Stimulated activated CD4-positive, alpha-beta T cell treated with anti-CD3 and anti-CD28 coated beads, TNF-alpha, amount 100 ng/mL, for 48 hours (primary cell): ENCODE results near the gene MAGEL2.
"Not testable (repeated sequence)": the region's sequence is repeated elsewhere in the genome, so short reads cannot be mapped to it uniquely, and the experiment has no call there.

ENCODE experiments used
- DNase-seq, 3 donors: peaks; one replicate each; pipeline ENCODE4 v3.0.0-alpha.2; 2020; ENCODE audit warnings: low read depth in 3 of 3

Gene MAGEL2

DNA sequence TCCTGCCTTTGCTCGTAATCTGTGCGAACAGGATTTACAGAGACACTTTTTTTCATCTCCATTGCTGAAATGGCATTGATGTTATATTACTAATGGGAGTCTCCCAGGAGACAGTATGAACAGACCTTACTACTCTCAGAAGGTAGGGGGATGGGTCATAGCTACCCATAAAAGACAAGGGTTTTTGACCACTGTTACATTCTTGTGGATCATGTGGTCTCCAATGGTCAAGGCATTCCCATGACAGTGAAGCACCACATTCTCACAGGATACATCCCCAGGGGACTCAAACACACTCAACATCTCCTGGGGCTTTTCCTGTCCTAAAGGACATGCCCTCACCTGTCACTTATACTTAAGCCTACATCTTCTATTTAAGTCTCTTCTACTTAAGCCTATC is 41.4 kb downstream of the MAGEL2 start:
- no peak for DNase-seq

DNA sequence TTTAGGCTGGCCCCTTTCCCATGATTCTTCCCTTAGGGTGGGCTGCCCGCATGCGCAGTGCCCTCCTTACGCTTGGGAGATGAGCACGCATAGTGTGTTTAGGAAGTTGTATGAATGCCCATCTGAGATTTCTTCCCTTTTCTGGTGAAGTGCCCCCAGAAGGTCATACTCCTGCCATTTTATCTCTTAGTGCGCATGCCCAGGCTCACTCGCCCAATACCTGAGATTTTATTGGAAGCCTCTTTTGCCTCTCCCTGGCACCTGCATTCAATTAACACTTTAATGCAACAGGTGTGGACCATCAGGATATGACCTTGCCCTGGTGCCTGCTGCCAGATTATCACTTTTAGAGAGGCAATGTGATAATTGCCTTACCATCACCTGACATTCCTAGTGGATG is 45.5 kb downstream of the MAGEL2 start:
- no peak for DNase-seq

DNA sequence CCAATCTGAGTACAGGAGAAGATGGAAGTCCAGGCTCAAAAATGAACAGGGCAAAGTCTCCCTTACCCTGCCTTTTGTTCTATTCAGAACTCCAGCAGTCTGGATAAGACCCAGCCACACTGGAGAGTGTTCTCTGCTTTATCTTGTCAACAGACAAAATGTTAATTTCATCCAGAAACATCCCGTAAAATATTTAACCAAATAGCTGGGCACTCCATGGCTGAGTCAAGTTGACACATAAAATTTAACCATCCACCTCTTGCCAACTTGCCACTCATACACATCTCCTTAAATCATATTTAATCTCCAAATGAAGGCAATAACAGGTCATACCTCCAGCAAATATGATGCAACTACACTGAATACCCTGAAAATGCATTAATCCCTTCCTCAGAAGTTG is 48.6 kb downstream of the MAGEL2 start:
- no peak for DNase-seq

DNA sequence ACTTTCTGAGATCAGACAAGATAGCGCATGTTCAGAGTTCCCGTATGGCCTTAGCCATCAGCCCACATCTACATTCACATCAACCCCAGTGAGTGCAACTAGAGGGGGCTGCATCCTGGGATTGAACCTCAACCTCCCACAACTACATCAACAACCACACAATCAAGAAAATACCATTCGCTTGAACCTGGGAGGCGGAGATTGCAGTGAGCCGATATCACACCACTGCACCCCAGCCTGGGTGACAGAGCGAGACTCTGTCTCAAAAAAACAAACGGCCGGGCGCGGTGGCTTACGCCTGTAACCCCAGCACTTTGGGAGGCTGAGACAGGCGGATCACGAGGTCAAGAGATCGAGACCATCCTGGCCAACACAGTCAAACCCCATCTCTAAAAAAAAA is 50.4 kb downstream of the MAGEL2 start:
- DNase-seq = not testable (repeated sequence)

DNA sequence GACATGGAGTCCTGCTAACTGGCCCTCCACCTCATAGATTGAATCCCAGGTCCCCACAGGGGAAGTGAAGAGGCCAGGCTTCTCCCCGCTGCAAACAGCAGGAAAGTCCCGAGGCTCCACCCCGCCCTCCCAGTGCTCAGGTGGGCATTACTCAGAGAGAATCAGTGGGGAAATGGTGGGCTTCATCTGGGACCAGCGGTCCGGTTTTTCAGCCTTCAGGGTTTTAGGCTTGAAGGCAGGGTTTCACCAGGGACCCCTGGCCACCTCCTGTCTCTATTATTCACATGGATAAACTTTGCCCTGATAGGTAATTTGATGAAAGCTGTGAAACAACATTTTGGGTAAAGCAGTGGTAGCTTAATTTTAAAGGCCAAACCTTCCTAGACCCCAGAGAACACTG is 50.9 kb downstream of the MAGEL2 start:
- DNase-seq = no peak

DNA sequence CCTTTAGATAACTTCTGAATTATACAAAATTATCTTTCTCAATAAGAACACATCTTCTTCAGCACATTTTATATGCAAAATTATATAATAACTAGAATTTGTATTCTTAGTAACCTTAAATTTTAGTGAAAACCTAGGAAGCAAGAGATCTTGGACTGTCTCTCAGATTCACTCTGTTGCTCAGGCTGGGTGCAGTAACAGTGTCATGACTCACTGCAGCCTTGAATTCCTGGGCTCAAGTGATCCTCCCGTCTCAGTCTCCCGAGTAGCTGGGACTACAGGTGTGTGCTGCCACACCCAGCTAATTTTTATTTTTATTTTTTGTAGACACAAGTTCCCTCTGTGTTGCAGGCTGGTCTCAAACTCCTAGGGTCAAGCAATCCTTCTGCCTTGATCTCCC is 52.3 kb downstream of the MAGEL2 start:
- no peak for DNase-seq

DNA sequence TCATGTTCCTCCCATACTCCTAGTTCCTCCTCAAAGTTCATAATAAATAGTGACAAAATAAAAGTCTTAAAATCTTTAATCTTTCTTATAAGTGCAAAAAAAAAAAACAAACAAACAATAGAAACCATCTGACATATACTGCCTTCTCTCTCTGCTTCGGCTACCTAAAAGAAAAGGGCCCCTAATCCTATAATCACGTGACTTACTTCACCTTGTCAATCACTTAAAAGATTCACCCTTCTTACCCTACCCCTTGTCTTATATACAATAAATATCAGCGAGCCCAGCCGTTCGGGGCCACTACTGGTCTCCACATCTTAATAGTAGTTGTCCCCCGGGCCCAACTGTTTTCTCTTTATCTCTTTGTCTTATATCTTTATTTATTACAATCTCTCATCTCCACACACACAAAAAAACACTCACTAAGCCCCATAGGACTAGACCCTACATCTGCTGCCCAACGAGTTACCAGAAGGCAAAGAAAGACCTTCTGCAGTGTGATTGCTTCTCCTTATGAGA is 53.4 kb downstream of the MAGEL2 start:
- no peak for DNase-seq
